Transverse colon (tissue), 3 donors: ENCODE measurements around the gene CCDC82.

ENCODE experiments used
- CTCF ChIP-seq, 5 experiments: fragments of 200-600 bp in 3 of 5; fragments of 450-650 bp in 2 of 5; sonication (generic) in 3 of 5; IDR thresholded peaks; 1 replicate in 2 of 5; 2 replicates in 3 of 5; pipeline ENCODE4 v1.5.1; 2016 to 2017; ENCODE audit warnings: antibody characterized with exemption in 5 of 5, inconsistent platforms in 3 of 5, mild to moderate bottlenecking in 2 of 5, moderate library complexity in 1 of 5
- EP300 ChIP-seq: sonication (generic); formaldehyde crosslinking; IDR thresholded peaks from one replicate; pipeline ENCODE4 v1.6.1; 2017; ENCODE audit warnings: antibody characterized with exemption, low read depth
- POLR2A ChIP-seq: fragments of 450-650 bp; IDR thresholded peaks from one replicate; pipeline ENCODE4 v1.6.1; 2016; ENCODE audit warnings: antibody characterized with exemption, mild to moderate bottlenecking, moderate library complexity

- TF ChIP-seq CTCF (IDR thresholded peaks at IDR 0.05), result no peak
- TF ChIP-seq EP300, result no peak
- TF ChIP-seq POLR2A, result no peak
These were observed 72.8 kb downstream of the CCDC82 start for GRCh38 chr11:96316869-96317268.
